Measurements from ENCODE around the gene SPDYE6. TPM values are rescaled to one million over a fixed set of nuclear protein-coding genes. Genes with fewer than 3 reads are reported as not detected.

SPDYE6 gene
- total RNA-seq, 1 donor from 2014 or later: not detected

DNA sequence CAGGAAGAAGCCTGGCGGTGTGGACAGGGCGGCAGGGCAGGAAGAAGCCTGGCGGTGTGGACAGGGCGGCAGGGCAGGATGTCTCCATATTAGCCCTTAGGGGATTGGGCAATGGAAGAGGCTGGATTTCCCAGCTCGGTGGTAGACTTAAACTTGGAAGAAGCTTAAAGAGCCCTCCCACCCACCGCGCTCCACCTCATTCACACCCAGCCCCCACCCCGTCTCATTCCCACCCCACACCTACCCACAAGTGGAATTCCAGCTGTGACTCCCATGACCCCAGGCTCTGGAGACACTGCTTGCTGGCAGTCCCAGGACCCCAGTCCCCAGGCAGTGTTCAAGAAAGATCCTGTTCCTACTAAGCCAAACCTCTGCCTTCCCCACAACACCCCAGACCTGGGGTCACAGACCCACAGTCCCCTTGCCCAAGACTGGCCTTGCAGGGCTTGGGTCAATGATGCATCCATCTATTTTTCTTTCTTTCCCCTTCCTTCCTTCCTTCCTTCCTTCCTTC lies 34.0 kb downstream of the SPDYE6 start:
- TF ChIP-seq, protein P1, sequence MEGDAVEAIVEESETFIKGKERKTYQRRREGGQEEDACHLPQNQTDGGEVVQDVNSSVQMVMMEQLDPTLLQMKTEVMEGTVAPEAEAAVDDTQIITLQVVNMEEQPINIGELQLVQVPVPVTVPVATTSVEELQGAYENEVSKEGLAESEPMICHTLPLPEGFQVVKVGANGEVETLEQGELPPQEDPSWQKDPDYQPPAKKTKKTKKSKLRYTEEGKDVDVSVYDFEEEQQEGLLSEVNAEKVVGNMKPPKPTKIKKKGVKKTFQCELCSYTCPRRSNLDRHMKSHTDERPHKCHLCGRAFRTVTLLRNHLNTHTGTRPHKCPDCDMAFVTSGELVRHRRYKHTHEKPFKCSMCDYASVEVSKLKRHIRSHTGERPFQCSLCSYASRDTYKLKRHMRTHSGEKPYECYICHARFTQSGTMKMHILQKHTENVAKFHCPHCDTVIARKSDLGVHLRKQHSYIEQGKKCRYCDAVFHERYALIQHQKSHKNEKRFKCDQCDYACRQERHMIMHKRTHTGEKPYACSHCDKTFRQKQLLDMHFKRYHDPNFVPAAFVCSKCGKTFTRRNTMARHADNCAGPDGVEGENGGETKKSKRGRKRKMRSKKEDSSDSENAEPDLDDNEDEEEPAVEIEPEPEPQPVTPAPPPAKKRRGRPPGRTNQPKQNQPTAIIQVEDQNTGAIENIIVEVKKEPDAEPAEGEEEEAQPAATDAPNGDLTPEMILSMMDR (IDR thresholded peaks at IDR 0.05): no peak
- no peak overlapping the region for H3K27ac Mint-ChIP-seq (ENCODE audit: unreplicated experiment)
- H3K9me3 Mint-ChIP-seq (ENCODE audit: low read depth): no peaks in the 10 kb centered on the region
- H3K4me3 Mint-ChIP-seq (ENCODE audit: unreplicated experiment): no peak overlapping the region
- peaks cover 2% of the 10 kb centered on the region for H3K36me3 Mint-ChIP-seq (ENCODE audit: low read depth)
- no peaks in the 10 kb centered on the region for H3K4me1 Mint-ChIP-seq (ENCODE audit: low read depth)
- peaks cover 10% of the 10 kb centered on the region for H3K27me3 Mint-ChIP-seq (ENCODE audit: low read depth)
- no peak for DNase-seq (ENCODE audit: low spot score)

DNA sequence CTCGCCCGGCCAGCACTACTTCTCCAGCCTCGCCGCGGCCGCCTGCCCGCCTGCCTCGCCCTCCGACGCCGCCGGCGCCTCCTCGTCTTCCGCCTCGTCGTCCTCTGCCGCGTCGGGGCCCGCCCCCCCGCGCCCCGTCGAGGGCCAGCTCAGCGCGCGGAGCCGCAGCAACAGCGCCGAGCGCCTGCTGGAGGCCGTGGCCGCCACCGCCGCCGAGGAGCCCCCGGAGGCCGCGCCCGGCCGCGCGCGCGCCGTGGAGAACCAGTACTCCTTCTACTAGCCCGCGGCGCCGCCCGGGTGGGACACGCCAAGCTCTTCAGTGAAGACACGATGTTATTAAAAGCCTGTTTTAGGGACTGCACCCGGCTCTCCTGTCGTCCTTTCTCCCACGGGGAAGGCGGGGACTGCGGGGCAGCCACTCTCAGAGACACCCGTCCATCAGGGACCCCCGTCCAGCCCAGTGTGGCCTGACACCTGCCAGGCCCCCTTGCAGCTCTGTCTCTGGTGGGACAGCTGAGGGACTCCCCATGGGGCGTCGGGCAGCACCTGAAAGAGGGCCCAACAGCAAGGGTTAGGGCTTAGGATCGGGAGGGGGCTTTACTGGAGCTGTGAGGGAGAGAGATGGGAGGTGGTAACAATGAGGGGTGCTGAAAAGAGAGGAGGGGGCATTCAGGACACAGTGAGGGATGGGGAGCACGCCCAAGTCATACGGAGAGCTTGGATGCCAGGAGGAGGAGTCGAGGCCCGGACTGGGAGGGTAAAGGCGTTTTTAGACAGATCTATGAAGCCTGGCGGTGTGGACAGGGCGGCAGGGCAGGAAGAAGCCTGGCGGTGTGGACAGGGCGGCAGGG lies 34.7 kb downstream of the SPDYE6 start:
- H3K36me3 Mint-ChIP-seq (ENCODE audit: low read depth): peaks cover 2% of the 10 kb centered on the region
- no peaks in the 10 kb centered on the region for H3K4me1 Mint-ChIP-seq (ENCODE audit: low read depth)
- TF ChIP-seq, protein P1 (IDR thresholded peaks at IDR 0.05): no peak
- H3K27me3 Mint-ChIP-seq (ENCODE audit: low read depth): peaks cover 6% of the 10 kb centered on the region
- no peak for DNase-seq (ENCODE audit: low spot score)
- H3K27ac Mint-ChIP-seq (ENCODE audit: unreplicated experiment): no peak overlapping the region
- no peak overlapping the region for H3K4me3 Mint-ChIP-seq (ENCODE audit: unreplicated experiment)
- no peaks in the 10 kb centered on the region for H3K9me3 Mint-ChIP-seq (ENCODE audit: low read depth)

DNA sequence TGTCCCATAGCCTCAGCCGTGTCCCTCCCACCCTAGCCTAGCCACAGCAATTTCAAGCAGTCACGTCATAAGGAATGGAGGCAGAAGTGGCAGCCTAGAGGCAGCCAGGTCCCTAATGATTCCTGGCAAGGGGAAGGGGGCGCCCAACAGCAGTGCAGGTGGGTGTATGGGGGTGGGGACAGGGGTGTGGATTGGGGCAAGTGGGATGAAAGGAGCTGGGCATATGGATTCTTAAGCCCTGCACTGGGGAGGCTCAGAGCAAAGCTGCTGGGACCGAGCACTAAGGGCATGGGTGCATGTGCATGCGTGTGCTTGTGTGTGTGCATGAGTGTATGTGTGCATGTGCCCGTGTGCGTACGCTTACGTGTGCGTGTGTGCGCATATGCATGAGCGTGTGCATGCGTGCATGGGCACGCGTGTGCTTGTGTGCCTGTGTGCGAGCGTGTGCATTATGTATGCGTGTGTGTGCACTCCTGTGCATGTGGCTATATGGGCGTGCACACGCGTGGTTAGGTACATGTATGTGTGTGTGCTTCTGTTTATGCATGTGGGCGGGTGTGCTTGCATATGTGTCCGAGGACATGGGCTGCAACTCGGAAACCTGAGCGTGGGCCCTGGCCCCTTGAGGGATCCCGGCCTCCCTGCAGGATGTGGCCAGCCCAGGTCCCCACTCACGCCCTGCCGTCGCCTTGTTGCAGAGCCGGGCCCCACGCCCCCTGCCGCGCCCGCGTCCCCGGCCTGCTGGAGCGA lies 35.5 kb downstream of the SPDYE6 start:
- Mint-ChIP-seq H3K4me1 (ENCODE audit: low read depth) (no peaks in the 10 kb centered on the region), H3K27ac (ENCODE audit: unreplicated experiment) (no peak overlapping the region), H3K27me3 (ENCODE audit: low read depth) (peaks cover 4% of the 10 kb centered on the region), H3K4me3 (ENCODE audit: unreplicated experiment) (no peak overlapping the region), H3K9me3 (ENCODE audit: low read depth) (no peaks in the 10 kb centered on the region), H3K36me3 (ENCODE audit: low read depth) (peaks cover 2% of the 10 kb centered on the region)
- DNase-seq (ENCODE audit: low spot score): no peak
- TF ChIP-seq, protein P1 (IDR thresholded peaks at IDR 0.05): no peak

DNA sequence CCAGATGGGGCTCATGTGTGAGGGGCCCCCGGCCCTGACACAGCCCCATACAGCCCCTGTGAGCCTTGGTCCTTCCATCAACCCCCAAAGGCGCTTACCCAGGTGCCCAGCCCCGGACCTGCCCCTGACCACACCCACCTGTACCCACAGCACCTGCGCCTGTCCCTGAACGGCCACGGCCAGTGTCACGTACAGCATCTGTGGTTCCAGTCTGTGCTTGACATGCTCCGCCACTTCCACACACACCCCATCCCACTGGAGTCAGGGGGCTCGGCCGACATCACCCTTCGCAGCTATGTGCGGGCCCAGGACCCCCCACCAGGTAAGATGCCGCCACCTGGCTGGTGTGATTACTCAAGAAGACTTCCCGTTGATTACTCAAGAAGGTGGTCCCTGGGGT lies 36.1 kb downstream of the SPDYE6 start:
- Mint-ChIP-seq H3K27ac (ENCODE audit: unreplicated experiment) (no peak overlapping the region), H3K27me3 (ENCODE audit: low read depth) (peaks cover 4% of the 10 kb centered on the region), H3K9me3 (ENCODE audit: low read depth) (no peaks in the 10 kb centered on the region), H3K36me3 (ENCODE audit: low read depth) (peaks cover 2% of the 10 kb centered on the region), H3K4me1 (ENCODE audit: low read depth) (no peaks in the 10 kb centered on the region), H3K4me3 (ENCODE audit: unreplicated experiment) (no peak overlapping the region)
- TF ChIP-seq, protein P1 (IDR thresholded peaks at IDR 0.05): no peak
- DNase-seq (ENCODE audit: low spot score): no peak

DNA sequence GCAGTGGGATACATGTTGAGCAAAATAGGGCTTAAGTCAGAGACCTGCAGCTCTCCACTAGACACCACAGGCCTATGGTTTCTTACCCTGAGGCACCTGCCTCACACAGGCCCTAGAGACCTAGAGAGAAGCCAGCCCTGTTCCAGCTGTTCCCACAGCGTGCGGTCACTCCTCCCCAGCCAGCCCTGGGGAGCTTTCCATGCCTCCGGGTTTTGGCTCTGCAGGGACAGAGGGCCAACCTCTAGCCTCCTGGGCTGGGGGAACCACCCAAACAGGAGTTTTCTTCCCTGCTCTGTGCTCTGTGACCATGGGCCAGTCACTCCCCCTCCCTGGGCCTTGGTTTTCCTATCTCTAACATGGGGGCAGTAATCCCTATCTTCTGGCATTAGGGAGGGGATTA lies 36.6 kb downstream of the SPDYE6 start:
- peaks cover 4% of the 10 kb centered on the region for H3K27me3 Mint-ChIP-seq (ENCODE audit: low read depth)
- no peak overlapping the region for H3K4me3 Mint-ChIP-seq (ENCODE audit: unreplicated experiment)
- no peak for DNase-seq (ENCODE audit: low spot score)
- H3K27ac Mint-ChIP-seq (ENCODE audit: unreplicated experiment): no peak overlapping the region
- TF ChIP-seq, protein P1 (IDR thresholded peaks at IDR 0.05): no peak
- no peaks in the 10 kb centered on the region for H3K4me1 Mint-ChIP-seq (ENCODE audit: low read depth)
- H3K36me3 Mint-ChIP-seq (ENCODE audit: low read depth): peaks cover 2% of the 10 kb centered on the region
- H3K9me3 Mint-ChIP-seq (ENCODE audit: low read depth): no peaks in the 10 kb centered on the region
